Brain microvascular endothelial cell (primary cell): ENCODE results near the gene LDAF1.

Experiments used
- DNase-seq: peaks from one replicate; pipeline ENCODE4 v3.0.0-alpha.2; 2020
- H3K27ac ChIP-seq: fragments of 250-450 bp; sonication (Bioruptor Pico); 2 replicates; pipeline ENCODE4 v1.5.1; 2020; ENCODE audit warnings: mild to moderate bottlenecking, moderate library complexity
- H3K27me3 ChIP-seq: fragments of 250-450 bp; sonication (Bioruptor Pico); replicated peaks from 2 replicates; pipeline ENCODE4 v1.5.1; 2020; ENCODE audit warnings: mild to moderate bottlenecking
- H3K36me3 ChIP-seq: fragments of 250-450 bp; sonication (Bioruptor Pico); replicated peaks from 2 replicates; pipeline ENCODE4 v1.5.1; 2020; ENCODE audit warnings: mild to moderate bottlenecking
- H3K4me3 ChIP-seq: 2 replicates; pipeline ENCODE4 v1.5.1; 2011; ENCODE audit warnings: low read depth, mild to moderate bottlenecking, control low read depth, low read length, moderate library complexity
- CTCF ChIP-seq: IDR thresholded peaks from 2 replicates; pipeline ENCODE4 v1.5.1; 2011; ENCODE audit warnings: low read depth, mild to moderate bottlenecking, moderate library complexity, low read length, control low read depth, inconsistent platforms; ENCODE audit errors: missing control alignments
- in situ Hi-C: cut with HindIII; loops from 2 replicates; pipeline ENCODE4 v1.10.0; 2017; ENCODE audit warnings: low sequenced_read_pairs, low pct_ligation_motif_present

LDAF1 gene

GRCh38 chr16:21228361-21228872, 69.9 kb downstream of the LDAF1 start:
- in situ Hi-C loops = no loop called here
- no peak for DNase-seq
- no peak overlapping the region for H3K27ac ChIP-seq
- H3K27me3 ChIP-seq = peaks cover 4% of the 10 kb centered on the region
- no peaks in the 10 kb centered on the region for H3K36me3 ChIP-seq
- H3K4me3 ChIP-seq = no peak overlapping the region
- no peak for TF ChIP-seq CTCF
